DOHH2 (cell line): ENCODE results near the gene ZNF286A.
"Not testable (repeated sequence)": the region's sequence is repeated elsewhere in the genome, so short reads cannot be mapped to it uniquely, and the experiment has no call there.

Experiments
- H3F3A ChIP-seq: fragments of 200-600 bp; sonication (generic), shearing (Covaris generic); 2 replicates; pipeline ENCODE4 v1.6.0; 2016; ENCODE audit warnings: antibody characterized with exemption, mild to moderate bottlenecking; ENCODE audit not compliant: control insufficient read depth, insufficient read depth
- H3K27ac ChIP-seq: fragments of 200-600 bp; sonication (generic); 2 replicates; pipeline ENCODE4 v1.5.1; 2014; ENCODE audit warnings: low read depth, mild to moderate bottlenecking, low read length, moderate library complexity
- H3K27me3 ChIP-seq: fragments of 200-600 bp; sonication (generic); 2 replicates; pipeline ENCODE4 v1.6.1; 2014; ENCODE audit warnings: mild to moderate bottlenecking, low read length, mixed read lengths; ENCODE audit not compliant: control insufficient read depth
- H3K36me3 ChIP-seq: fragments of 200-600 bp; sonication (generic); 2 replicates; pipeline ENCODE4 v1.6.1; 2014; ENCODE audit warnings: mild to moderate bottlenecking, low read length, moderate library complexity, mixed read lengths; ENCODE audit not compliant: control insufficient read depth
- H3K4me1 ChIP-seq: fragments of 200-600 bp; sonication (generic); 2 replicates; pipeline ENCODE4 v1.6.1; 2014; ENCODE audit warnings: mild to moderate bottlenecking, low read length, mixed read lengths; ENCODE audit not compliant: control insufficient read depth
- H3K4me2 ChIP-seq: fragments of 200-600 bp; sonication (generic); 2 replicates; pipeline ENCODE4 v1.6.0; 2014; ENCODE audit warnings: mild to moderate bottlenecking, low read length, moderate library complexity
- H3K4me3 ChIP-seq: fragments of 200-600 bp; sonication (generic); 2 replicates; pipeline ENCODE4 v1.5.1; 2014; ENCODE audit warnings: mild to moderate bottlenecking, low read length, mixed read lengths
- H3K79me2 ChIP-seq: fragments of 200-600 bp; sonication (generic); 2 replicates; pipeline ENCODE4 v1.6.1; 2014; ENCODE audit warnings: mild to moderate bottlenecking, low read length, mixed read lengths; ENCODE audit not compliant: control insufficient read depth
- H3K9me2 ChIP-seq: fragments of 200-600 bp; sonication (generic); replicated peaks from 2 replicates; pipeline ENCODE4 v1.6.1; 2014; ENCODE audit warnings: mild to moderate bottlenecking, low read length, mixed read lengths; ENCODE audit not compliant: control insufficient read depth
- H3K9me3 ChIP-seq: fragments of 200-600 bp; sonication (generic); 2 replicates; pipeline ENCODE4 v1.6.1; 2014; ENCODE audit warnings: antibody characterized with exemption, low read length, mixed read lengths; ENCODE audit not compliant: control insufficient read depth, insufficient read depth
- H4K20me1 ChIP-seq: fragments of 200-600 bp; sonication (generic); 2 replicates; pipeline ENCODE4 v1.6.0; 2014; ENCODE audit warnings: low read depth, mild to moderate bottlenecking, antibody characterized with exemption, low read length, moderate library complexity; ENCODE audit not compliant: control insufficient read depth, insufficient read depth
- CTCF ChIP-seq: fragments of 200-600 bp; sonication (generic); IDR thresholded peaks from one replicate; pipeline ENCODE4 v1.5.1; 2014; ENCODE audit warnings: antibody characterized with exemption, mild to moderate bottlenecking, low read depth, low read length; ENCODE audit not compliant: poor library complexity, severe bottlenecking
- EZH2phosphoT487 ChIP-seq: fragments of 200-600 bp; sonication (generic); IDR thresholded peaks from 2 replicates; pipeline ENCODE4 v1.6.1; 2017; ENCODE audit warnings: borderline replicate concordance, mild to moderate bottlenecking, antibody characterized with exemption, low read length, moderate library complexity, mixed read lengths

The ZNF286A gene

GRCh38 chr17:15738066-15738465 is 38.5 kb downstream of the ZNF286A start:
- Histone ChIP-seq H3K4me2 (no peak overlapping the region), H3K36me3 (no peaks in the 10 kb centered on the region), H3K4me3 (no peak overlapping the region), H3K9me2 (no peaks in the 10 kb centered on the region), H4K20me1 (no peaks in the 10 kb centered on the region), H3F3A (no peaks in the 10 kb centered on the region), H3K4me1 (no peaks in the 10 kb centered on the region), H3K79me2 (no peaks in the 10 kb centered on the region), H3K9me3 (no peaks in the 10 kb centered on the region), H3K27ac (no peak overlapping the region), H3K27me3 (no peaks in the 10 kb centered on the region)
- no peak for TF ChIP-seq CTCF
- TF ChIP-seq EZH2phosphoT487: no peak

- not testable (repeated sequence) for H3F3A ChIP-seq, H3K9me2 ChIP-seq, H3K27me3 ChIP-seq, H3K4me3 ChIP-seq, H3K4me1 ChIP-seq, H3K79me2 ChIP-seq, H3K4me2 ChIP-seq, H4K20me1 ChIP-seq, H3K36me3 ChIP-seq, H3K9me3 ChIP-seq, H3K27ac ChIP-seq
These were observed 39.7 kb downstream of the ZNF286A start for GRCh38 chr17:15739259-15739658.

GRCh38 chr17:15740041-15740440 is 40.5 kb downstream of the ZNF286A start:
- not testable (repeated sequence) for H3K27ac ChIP-seq, H3K4me3 ChIP-seq, H3K36me3 ChIP-seq, H4K20me1 ChIP-seq, H3K9me3 ChIP-seq, H3K27me3 ChIP-seq, H3K9me2 ChIP-seq, H3F3A ChIP-seq, H3K79me2 ChIP-seq, H3K4me1 ChIP-seq, H3K4me2 ChIP-seq

GRCh38 chr17:15740570-15741120 is 41.1 kb downstream of the ZNF286A start:
- H3K4me3 ChIP-seq: no peak overlapping the region
- H3K36me3 ChIP-seq: no peaks in the 10 kb centered on the region
- H3K79me2 ChIP-seq: no peaks in the 10 kb centered on the region
- H3K27ac ChIP-seq: no peak overlapping the region
- H3K9me2 ChIP-seq: no peaks in the 10 kb centered on the region
- H3K4me1 ChIP-seq: no peaks in the 10 kb centered on the region
- TF ChIP-seq CTCF: no peak
- TF ChIP-seq EZH2phosphoT487: no peak
- H3F3A ChIP-seq: no peaks in the 10 kb centered on the region
- no peaks in the 10 kb centered on the region for H3K9me3 ChIP-seq
- H3K4me2 ChIP-seq: no peak overlapping the region
- no peaks in the 10 kb centered on the region for H4K20me1 ChIP-seq
- no peaks in the 10 kb centered on the region for H3K27me3 ChIP-seq
